Rectal smooth muscle tissue (tissue), 1 donor: ENCODE data around the gene DMAP1.
A peak's percentile ranks its signal among the peaks of the same experiment; 100 is the strongest.

Experiments
- H3K27ac ChIP-seq: one replicate; pipeline ENCODE4 v1.7.0; 2013; ENCODE audit warnings: low read depth, low read length, inconsistent platforms
- H3K27me3 ChIP-seq: one replicate; pipeline ENCODE4 v1.7.0; 2013; ENCODE audit warnings: low read length; ENCODE audit not compliant: control insufficient read depth, insufficient read depth
- H3K36me3 ChIP-seq: one replicate; pipeline ENCODE4 v1.7.0; 2013; ENCODE audit warnings: low read length; ENCODE audit not compliant: control insufficient read depth, insufficient read depth
- H3K4me1 ChIP-seq: one replicate; pipeline ENCODE4 v1.7.0; 2013; ENCODE audit warnings: low read length; ENCODE audit not compliant: control insufficient read depth, insufficient read depth
- H3K4me3 ChIP-seq: one replicate; pipeline ENCODE4 v1.7.0; 2013; ENCODE audit warnings: low read length
- H3K9ac ChIP-seq: one replicate; pipeline ENCODE4 v1.7.0; 2013; ENCODE audit warnings: low read length

Gene DMAP1

DNA sequence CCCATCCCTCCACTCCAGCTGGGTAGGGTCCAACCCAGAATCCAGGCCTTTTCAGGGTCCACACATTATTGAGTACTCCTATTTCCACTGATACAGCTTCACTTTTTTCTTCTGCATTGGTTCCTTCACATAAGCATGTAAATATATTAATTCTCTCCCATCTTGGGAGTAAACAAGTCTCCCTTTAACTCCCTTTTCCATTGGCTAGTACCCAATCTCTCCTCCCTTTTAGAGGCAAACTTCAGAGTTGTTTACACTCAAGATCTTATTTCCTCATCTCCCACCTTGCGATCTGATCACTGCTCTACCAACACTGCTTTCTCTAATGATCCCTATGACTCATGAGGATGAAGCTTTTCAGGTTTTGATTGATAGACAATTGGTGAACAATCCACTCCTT, 20.3 kb downstream of the DMAP1 start:
- no peak overlapping the region for H3K4me3 ChIP-seq
- no peaks in the 10 kb centered on the region for H3K36me3 ChIP-seq
- H3K27ac ChIP-seq = no peak overlapping the region
- no peak overlapping the region for H3K9ac ChIP-seq
- peaks cover 13% of the 10 kb centered on the region for H3K4me1 ChIP-seq
- no peaks in the 10 kb centered on the region for H3K27me3 ChIP-seq

DNA sequence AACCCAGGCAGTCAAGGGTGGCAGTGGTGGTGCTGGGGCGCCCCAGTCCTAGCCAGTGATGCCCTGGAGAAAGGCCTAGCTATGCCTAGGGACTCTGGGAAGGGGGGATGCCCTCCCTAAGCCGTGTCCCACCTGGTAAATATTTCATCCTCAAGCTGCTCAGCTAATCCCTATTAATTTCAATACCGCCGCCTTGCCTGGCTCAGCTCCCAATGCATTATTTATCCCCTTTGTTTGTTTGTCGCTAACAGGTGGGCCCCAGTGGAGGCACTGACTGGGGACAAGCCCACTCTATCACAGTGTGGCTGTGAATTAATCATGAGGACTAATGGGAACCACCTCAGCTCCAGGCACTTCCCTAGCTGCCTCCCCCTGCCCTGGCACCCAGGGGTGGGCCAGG, 22.5 kb downstream of the DMAP1 start:
- peaks cover 1% of the 10 kb centered on the region for H3K36me3 ChIP-seq
- H3K27me3 ChIP-seq = no peaks in the 10 kb centered on the region
- H3K9ac ChIP-seq = no peak overlapping the region
- H3K4me1 ChIP-seq = peaks cover 33% of the 10 kb centered on the region
- H3K27ac ChIP-seq = no peak overlapping the region
- H3K4me3 ChIP-seq = no peak overlapping the region

DNA sequence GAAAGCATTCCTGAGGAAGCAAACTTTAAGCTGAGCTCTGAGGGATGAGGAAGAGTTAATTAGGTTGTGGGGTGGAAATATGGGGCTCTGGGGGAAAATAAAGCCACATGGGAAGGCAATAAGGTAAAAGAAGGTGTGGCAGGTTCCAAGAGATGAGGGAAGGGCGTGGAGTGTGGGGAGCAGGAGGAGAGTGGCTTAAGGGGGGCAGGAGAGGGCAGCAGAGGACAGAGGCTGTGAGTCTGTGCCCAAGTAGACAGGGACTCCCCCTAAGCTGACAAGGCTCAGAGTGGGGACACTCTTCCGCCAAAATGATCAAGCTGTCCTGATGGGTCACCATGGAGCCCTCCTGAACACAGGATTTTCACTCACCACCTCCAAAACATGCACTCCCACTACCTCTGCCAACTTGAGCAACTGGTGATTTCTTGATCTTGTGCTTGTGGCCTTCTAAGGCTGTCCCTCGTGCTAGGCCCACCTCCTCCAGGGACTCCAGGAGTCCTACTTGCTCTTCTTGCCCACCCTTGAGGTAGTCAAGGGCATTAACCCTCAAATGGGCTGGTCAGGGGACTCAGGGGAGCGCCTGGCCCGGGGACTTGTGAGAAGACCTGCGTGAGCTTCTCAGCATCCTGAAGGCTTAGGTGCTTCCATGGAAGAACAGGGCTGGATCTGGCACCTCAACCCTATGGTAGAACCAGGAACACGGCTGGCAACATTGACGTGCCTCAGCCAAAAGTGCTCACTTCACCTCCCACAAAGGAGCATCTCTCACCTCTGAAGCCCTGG, 23.4 kb downstream of the DMAP1 start:
- peaks cover 33% of the 10 kb centered on the region for H3K4me1 ChIP-seq
- H3K36me3 ChIP-seq = peaks cover 2% of the 10 kb centered on the region

DNA sequence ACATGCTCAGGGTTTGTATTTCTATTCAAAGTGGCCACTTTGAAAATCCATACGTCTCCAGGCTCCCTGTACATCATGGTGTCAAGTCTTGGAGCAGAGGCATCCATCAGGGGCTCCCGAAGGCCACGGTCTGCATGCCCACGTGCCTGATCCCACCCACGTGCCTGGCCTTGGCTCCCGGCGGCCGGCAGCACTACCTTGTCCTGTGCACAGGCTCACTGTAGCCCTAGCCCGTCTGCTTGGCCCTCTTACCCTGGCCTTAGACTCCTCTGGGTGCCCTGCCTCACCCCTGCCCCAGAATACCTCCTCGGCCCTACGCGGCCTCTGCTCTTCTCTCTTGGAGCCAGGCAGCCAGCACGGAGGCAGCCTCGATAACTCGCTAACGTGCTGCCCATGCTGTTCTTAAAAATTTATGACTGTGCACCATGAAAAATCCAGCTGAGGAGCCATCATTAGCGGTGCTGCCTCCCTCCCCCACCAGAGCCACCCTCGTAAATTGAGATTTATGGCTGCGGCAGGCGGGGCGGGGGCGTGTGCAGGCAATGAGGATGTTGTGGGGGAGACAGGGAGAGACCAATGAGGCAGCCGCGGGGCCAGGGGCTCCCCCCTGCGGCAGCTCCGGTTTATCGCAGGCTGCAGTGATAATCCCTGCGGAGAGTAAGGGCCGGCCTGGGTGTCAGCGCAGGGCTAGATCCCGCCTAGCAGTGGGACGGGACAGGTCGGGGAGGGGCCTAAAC, 24.6 kb downstream of the DMAP1 start:
- Histone ChIP-seq H3K27me3 (no peaks in the 10 kb centered on the region), H3K4me1 (peaks cover 33% of the 10 kb centered on the region), H3K27ac (peak overlapping the region; percentile 90), H3K36me3 (peaks cover 2% of the 10 kb centered on the region), H3K9ac (no peak overlapping the region), H3K4me3 (peak overlapping the region; percentile 38)

More for the DNA sequence above, 23.4 kb downstream of the DMAP1 start:
- Histone ChIP-seq H3K27ac (no peak overlapping the region), H3K9ac (no peak overlapping the region), H3K27me3 (no peaks in the 10 kb centered on the region), H3K4me3 (no peak overlapping the region)

DNA sequence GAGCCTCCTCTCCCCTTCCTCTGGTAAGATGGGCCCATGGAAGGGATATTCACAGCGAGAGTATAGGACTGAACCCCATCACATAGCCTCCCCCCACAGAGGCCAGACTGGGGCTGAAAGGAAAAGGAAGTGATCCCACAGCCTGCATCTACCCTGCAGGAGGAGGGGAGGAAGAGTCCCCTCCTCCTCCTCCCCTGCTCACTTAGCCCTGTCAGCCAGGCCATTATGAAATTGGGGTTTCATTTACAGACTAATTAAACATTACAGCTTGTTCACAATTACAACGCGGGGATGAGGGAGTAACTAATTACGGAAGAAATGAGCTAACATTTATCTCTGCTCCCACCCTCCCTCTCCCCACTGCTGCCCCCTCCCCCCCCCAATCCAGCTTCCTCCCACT, 25.4 kb downstream of the DMAP1 start:
- Histone ChIP-seq H3K36me3 (peaks cover 2% of the 10 kb centered on the region), H3K4me1 (peaks cover 33% of the 10 kb centered on the region), H3K27me3 (no peaks in the 10 kb centered on the region), H3K27ac (peak overlapping the region; percentile 90), H3K4me3 (no peak overlapping the region), H3K9ac (no peak overlapping the region)

DNA sequence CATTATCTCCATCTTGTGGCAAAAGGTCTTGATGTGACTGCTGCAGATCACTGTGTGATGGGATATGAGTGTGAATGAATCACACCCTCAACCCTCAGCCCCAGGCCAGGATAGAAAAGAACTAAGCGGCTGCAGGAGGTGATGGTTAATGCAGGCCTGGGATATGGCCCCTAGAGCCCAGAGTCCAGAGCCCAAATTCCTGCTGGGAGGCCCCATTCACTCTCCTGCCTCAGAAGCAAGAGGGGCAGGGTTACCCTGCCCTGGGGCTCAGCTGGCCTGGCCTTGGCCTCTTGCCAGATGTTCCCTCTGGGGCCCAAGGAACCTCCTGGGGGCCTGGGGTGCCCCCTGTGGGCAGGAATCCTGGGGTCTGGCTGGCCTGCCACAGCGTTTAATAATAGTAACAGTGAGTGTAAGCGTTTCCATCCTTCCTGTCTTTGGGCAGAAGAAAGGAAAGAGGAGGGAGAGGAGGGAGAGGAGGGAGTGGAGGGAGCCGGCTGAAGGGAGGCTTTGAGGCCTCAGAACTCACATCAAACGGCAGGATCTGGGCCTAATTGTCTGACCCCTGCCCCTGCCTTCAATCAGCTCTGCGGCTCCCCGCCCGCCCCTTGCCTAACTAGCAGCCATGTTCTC, 26.2 kb downstream of the DMAP1 start:
- Histone ChIP-seq H3K27me3 (no peaks in the 10 kb centered on the region), H3K4me1 (peaks cover 33% of the 10 kb centered on the region), H3K27ac (peak overlapping the region; percentile 90), H3K36me3 (peaks cover 2% of the 10 kb centered on the region), H3K4me3 (no peak overlapping the region), H3K9ac (no peak overlapping the region)

DNA sequence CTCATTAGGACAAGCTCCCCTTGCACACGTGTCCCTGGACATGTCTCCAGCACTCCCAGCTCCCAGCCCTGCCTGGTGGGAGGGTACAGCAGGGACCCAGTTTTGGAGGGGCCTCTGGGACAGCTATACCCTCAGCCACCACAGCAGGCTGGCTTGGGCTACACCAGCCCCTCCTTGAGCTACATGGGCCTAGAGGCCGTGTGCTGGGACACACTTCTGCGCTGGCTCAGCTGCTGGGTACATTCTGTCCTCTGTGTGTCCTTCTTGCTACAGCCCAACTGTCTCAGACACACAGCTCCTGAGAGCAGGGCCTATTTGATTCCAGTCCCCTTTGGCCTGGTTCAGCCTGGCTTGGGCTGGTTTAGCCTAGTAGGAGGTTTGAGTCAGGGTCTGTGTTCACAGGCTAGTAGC, 26.7 kb downstream of the DMAP1 start:
- peaks cover 2% of the 10 kb centered on the region for H3K36me3 ChIP-seq
- H3K4me1 ChIP-seq = peaks cover 33% of the 10 kb centered on the region
- H3K9ac ChIP-seq = no peak overlapping the region
- H3K27ac ChIP-seq = peak overlapping the region; percentile 90
- H3K27me3 ChIP-seq = no peaks in the 10 kb centered on the region
- H3K4me3 ChIP-seq = no peak overlapping the region

DNA sequence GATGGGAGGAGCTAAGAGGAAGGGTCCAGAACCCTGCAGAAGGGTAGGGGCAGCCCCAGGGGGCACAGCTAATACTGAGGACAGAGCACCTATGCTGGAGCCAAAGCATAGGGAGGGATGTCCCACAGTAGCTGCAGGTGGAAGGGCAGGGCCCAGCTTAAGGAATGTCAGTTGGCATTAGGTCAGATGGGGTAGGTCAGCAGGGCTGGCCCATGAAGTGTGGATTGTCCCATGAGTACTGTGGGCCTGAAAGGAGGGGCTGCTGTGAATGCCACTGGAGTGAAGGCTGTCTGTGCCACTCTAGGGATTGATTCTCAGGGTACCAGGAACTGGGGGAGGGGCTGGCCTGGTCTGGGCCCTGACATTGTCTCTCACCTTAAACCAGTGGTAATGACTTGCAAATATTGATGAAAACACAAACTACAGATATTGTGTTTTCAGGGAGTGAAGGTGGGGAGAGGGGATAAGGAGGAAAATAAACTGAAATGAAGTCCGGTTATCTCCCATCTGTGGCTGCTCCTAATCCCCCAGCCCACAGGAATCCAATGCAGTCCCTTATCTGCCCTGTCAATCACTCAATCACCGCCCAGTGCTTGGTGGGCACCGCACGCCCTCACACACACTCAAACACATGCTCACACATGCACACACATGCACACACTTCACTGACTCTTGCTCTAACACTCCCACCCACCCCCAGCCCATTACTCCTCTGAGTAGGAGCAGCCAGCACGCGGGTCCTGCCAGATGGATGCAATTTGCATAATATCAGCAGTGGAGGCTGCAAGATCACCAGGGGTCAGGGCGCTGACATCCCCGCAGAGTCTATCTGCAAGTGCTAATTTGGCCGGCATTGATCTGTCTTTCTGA, 27.8 kb downstream of the DMAP1 start:
- Histone ChIP-seq H3K27me3 (no peaks in the 10 kb centered on the region), H3K36me3 (peaks cover 2% of the 10 kb centered on the region), H3K27ac (peak overlapping the region; percentile 90), H3K4me1 (peaks cover 33% of the 10 kb centered on the region), H3K9ac (no peak overlapping the region), H3K4me3 (no peak overlapping the region)

DNA sequence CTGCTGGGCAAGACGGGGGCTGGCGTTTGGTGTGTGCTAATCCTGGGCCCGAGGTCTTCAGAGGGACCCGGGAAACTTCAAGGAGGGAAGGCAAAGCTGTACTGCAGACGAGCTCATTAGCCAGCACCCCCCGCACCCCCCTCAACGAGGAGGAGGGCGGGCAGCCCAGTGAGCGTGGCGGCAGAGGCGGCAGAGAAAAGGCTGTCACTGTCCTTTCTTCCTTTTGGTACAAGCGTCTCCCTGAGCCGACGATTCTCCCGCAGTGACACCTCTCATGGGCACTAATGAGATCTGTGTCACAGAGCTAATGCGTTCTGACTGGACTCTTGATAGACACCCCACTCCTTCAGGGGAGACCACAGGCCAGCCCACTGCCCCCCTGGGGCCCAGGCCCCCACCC, 29.5 kb downstream of the DMAP1 start:
- no peak overlapping the region for H3K27ac ChIP-seq

DNA sequence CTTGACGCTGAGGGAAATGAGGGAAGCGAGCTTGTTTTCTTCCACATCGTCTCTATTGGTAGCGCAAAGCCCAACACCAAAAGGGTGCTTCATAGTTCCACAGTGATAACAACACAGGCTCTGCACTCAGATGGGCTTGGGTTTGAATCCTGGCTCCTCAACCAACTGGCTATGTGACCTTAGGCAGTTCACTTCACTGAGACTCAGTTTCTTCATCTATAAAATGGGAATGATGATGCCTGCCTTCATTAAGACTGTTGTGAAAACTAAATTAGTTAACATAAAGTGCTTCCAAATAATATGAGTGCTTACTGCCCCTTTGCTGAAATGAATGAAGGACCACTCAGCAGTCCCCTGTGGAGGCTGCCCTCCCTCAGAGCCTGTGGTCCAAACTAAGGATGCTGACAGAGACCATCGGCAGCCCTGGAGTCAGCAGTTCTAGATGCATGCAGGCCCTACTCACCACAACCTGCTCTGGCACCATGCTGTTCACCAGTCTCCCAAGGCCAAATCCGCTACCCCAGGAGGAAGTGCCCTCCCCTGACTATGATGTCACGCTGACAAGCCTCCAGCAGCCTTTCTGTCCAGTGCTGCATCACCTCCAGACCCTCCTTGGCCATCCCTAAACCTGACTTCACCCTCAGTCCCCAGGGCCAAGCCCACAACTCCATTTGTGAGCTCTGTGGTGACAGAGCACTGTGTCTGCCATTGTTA, 30.7 kb downstream of the DMAP1 start:
- Histone ChIP-seq H3K27ac (no peak overlapping the region), H3K4me3 (no peak overlapping the region), H3K9ac (no peak overlapping the region)

More for the DNA sequence above, 29.5 kb downstream of the DMAP1 start:
- Histone ChIP-seq H3K4me1 (peaks cover 26% of the 10 kb centered on the region), H3K4me3 (no peak overlapping the region), H3K27me3 (no peaks in the 10 kb centered on the region), H3K36me3 (peaks cover 6% of the 10 kb centered on the region), H3K9ac (no peak overlapping the region)

DNA sequence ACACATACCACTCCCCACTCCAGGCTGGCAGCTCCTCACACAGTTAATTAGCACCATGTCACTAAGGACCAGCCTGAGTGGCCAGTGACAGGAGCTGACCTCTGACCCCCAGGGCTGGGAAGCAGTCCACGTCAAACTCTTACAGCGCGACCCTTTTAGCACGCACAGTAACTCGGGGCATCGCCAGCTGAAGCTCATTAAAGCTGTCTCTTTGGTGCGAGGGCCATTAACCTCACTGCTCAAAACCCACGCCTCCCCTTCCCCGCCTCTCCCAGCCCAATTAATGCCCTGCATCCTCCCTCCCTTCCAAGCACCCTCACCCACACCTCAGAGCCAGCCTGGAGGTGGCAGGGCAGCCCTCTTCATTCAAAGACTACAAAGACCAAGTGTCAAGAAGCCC, 31.7 kb downstream of the DMAP1 start:
- no peak overlapping the region for H3K27ac ChIP-seq
- H3K27me3 ChIP-seq = no peaks in the 10 kb centered on the region
- no peak overlapping the region for H3K4me3 ChIP-seq
- H3K9ac ChIP-seq = no peak overlapping the region
- H3K4me1 ChIP-seq = peaks cover 9% of the 10 kb centered on the region
- peaks cover 6% of the 10 kb centered on the region for H3K36me3 ChIP-seq

More for the DNA sequence above, 30.7 kb downstream of the DMAP1 start:
- H3K27me3 ChIP-seq = no peaks in the 10 kb centered on the region
- peaks cover 6% of the 10 kb centered on the region for H3K36me3 ChIP-seq
- H3K4me1 ChIP-seq = peaks cover 19% of the 10 kb centered on the region
